ENCODE measurements around the gene CCKAR. TPM values are rescaled to one million over a fixed set of nuclear protein-coding genes. Genes with fewer than 3 reads are reported as not detected.

Gene CCKAR
- total and polyA plus RNA-seq, 2 of the 8 experiments (the other 6 are each of a cell fraction or from before 2014, with no cell fraction given), result not detected

GRCh38 chr4:26525771-26526150 lies 35.5 kb upstream of the CCKAR start:
- Histone ChIP-seq H2BK12ac (ENCODE audit: low read depth, low read length) (no peak overlapping the region), H3K23ac (ENCODE audit: insufficient read length) (no peak overlapping the region), H3K4ac (replicated peaks; ENCODE audit: insufficient read length, low read depth, low read length) (no peak overlapping the region), H3K23me2 (ENCODE audit: low read depth, low read length) (no peaks in the 10 kb centered on the region; the same call in 1 of the 2 replicates), H3K14ac (ENCODE audit: insufficient read length) (no peak overlapping the region), H4K8ac (ENCODE audit: extremely low read depth, insufficient read depth, low read length) (no peak overlapping the region), H3K56ac (replicated peaks; ENCODE audit: insufficient read length, low read depth, low read length) (no peak overlapping the region), H4K91ac (replicated peaks; ENCODE audit: insufficient read length, low read length) (no peak overlapping the region), H3K27ac (ENCODE audit: low read depth, low read length) (no peak overlapping the region), H2AFZ (ENCODE audit: low read length) (no peak overlapping the region), H2BK120ac (replicated peaks; ENCODE audit: low read depth, low read length) (no peak overlapping the region), H3K4me3 (ENCODE audit: extremely low read depth in 1 of 4, insufficient read depth in 2 of 4, low read depth in 3 of 4, low read length in 4 of 4) (no peak overlapping the region), H3K4me1 (replicated peaks in 1 of 4; ENCODE audit: control insufficient read depth in 3 of 4, insufficient read depth in 4 of 4, low read length in 3 of 4) (no peaks in the 10 kb centered on the region), H2BK15ac (ENCODE audit: low read length) (no peak overlapping the region), H3K27me3 (replicated peaks in 1 of 4; ENCODE audit: control insufficient read depth in 3 of 4, extremely low read depth in 1 of 4, insufficient read depth in 3 of 4, low read length in 3 of 4) (no peaks in the 10 kb centered on the region), H3K4me2 (ENCODE audit: insufficient read depth in 1 of 2, low read depth in 2 of 2, low read length in 2 of 2) (no peak overlapping the region), H3K9me3 (ENCODE audit: insufficient read depth in 2 of 2, low read depth in 1 of 2, low read length in 1 of 2) (no peaks in the 10 kb centered on the region), H3K9ac (replicated peaks in 1 of 4; ENCODE audit: extremely low read depth in 1 of 4, low read depth in 3 of 4, low read length in 3 of 4) (no peak overlapping the region), H3K18ac (ENCODE audit: extremely low read depth, low read length) (no peak overlapping the region), H3K79me1 (ENCODE audit: low read depth, low read length) (no peaks in the 10 kb centered on the region), H3K79me2 (ENCODE audit: control insufficient read depth in 1 of 2, insufficient read depth in 2 of 2, low read length in 2 of 2) (no peaks in the 10 kb centered on the region), H4K5ac (ENCODE audit: insufficient read length, low read depth, low read length) (no peak overlapping the region), H2BK5ac (ENCODE audit: low read depth, low read length) (no peak overlapping the region), H3K36me3 (ENCODE audit: control insufficient read depth in 2 of 4, insufficient read depth in 4 of 4, low read length in 3 of 4) (no peaks in the 10 kb centered on the region), H4K20me1 (replicated peaks in 1 of 2; ENCODE audit: control insufficient read depth in 1 of 2, insufficient read depth in 2 of 2, low read length in 2 of 2) (no peaks in the 10 kb centered on the region), H2AK5ac (ENCODE audit: low read depth, low read length) (no peak overlapping the region), H2BK20ac (ENCODE audit: low read length) (no peak overlapping the region)
- DNase-seq (ENCODE audit: low read depth in 1 of 2, low spot score in 2 of 2) (no peak), FAIRE-seq (no peak)
- TF ChIP-seq TAF7 (optimal IDR thresholded peaks at IDR 0.05; ENCODE audit: borderline replicate concordance, low read depth, low read length) (no peak), CBX5 (IDR thresholded peaks at IDR 0.05; ENCODE audit: low read depth, low read length) (no peak), POLR2A (IDR thresholded peaks at IDR 0.05; ENCODE audit: control extremely low read depth in 1 of 2, low read depth in 2 of 2, low read length in 2 of 2) (no peak)
- ChIA-PET POLR2A (ENCODE audit: partially characterized antibody) (no interaction called here), CTCF (ENCODE audit: partially characterized antibody) (interaction anchor here (1.0 kb wide), 1 partner anchor 15 kb away, joined by 7 read pairs; no protein-coding TSS in a partner anchor)
- WGBS, 2 experiments (ENCODE audit: extremely low coverage in 1 of 2, insufficient coverage in 1 of 2, insufficient read length in 1 of 2, insufficient replicate concordance in 2 of 2, low coverage in 1 of 2, low lambda C conversion rate in 2 of 2, missing lambda C conversion rate in 1 of 2), result 89% methylated on average over 4 of the region's 4 CpGs; no CpG with 5 or more reads in 1 of the 2 experiments
